GM23338 (cell line): ENCODE results near the gene FARS2. TPM values are rescaled to one million over a fixed set of nuclear protein-coding genes. Genes with fewer than 3 reads are reported as not detected.

Source experiments
- ATAC-seq: fragments of 200-7000 bp; cut with Tn5 transposase; 3 replicates; pipeline ENCODE4 v1.9.1; 2020
- DNase-seq: peaks from one replicate; pipeline ENCODE4 v3.0.0-alpha.2; 2015; ENCODE audit warnings: low spot score
- H2AFZ ChIP-seq: fragments of 200-600 bp; sonication (generic); 2 replicates; pipeline ENCODE4 v1.8.0; 2016; ENCODE audit warnings: antibody characterized with exemption, mild to moderate bottlenecking, moderate library complexity
- H3F3A ChIP-seq: fragments of 200-600 bp; sonication (generic); replicated peaks from 2 replicates; pipeline ENCODE4 v1.8.0; 2017; ENCODE audit warnings: antibody characterized with exemption, mixed run types, low read depth
- H3K27ac ChIP-seq: fragments of 200-600 bp; sonication (generic); 2 replicates; pipeline ENCODE4 v1.6.1; 2016; ENCODE audit warnings: low read depth
- H3K27me3 ChIP-seq: fragments of 200-600 bp; sonication (generic); 2 replicates; pipeline ENCODE4 v1.8.0; 2016; ENCODE audit warnings: mild to moderate bottlenecking, mixed run types, moderate library complexity; ENCODE audit not compliant: insufficient read depth
- H3K36me3 ChIP-seq: fragments of 200-600 bp; sonication (generic); 2 replicates; pipeline ENCODE4 v1.8.0; 2016; ENCODE audit warnings: mild to moderate bottlenecking; ENCODE audit not compliant: insufficient read depth
- H3K4me1 ChIP-seq: fragments of 200-600 bp; sonication (generic); 2 replicates; pipeline ENCODE4 v1.8.0; 2016; ENCODE audit warnings: mild to moderate bottlenecking, moderate library complexity; ENCODE audit not compliant: insufficient read depth
- H3K4me2 ChIP-seq: fragments of 200-600 bp; sonication (generic); 2 replicates; pipeline ENCODE4 v1.7.1; 2017; ENCODE audit warnings: mixed run types
- H3K4me3 ChIP-seq: fragments of 200-600 bp; sonication (generic); 2 replicates; pipeline ENCODE4 v1.6.1; 2016; ENCODE audit warnings: mixed run types
- H3K79me2 ChIP-seq: fragments of 200-600 bp; sonication (generic); replicated peaks from 2 replicates; pipeline ENCODE4 v1.8.0; 2017; ENCODE audit warnings: mild to moderate bottlenecking; ENCODE audit not compliant: insufficient read depth
- H3K9me2 ChIP-seq: fragments of 200-600 bp; sonication (generic); 2 replicates; pipeline ENCODE4 v1.8.0; 2017; ENCODE audit not compliant: insufficient read depth
- H4K20me1 ChIP-seq: fragments of 200-600 bp; sonication (generic); replicated peaks from 2 replicates; pipeline ENCODE4 v1.8.0; 2017; ENCODE audit warnings: mild to moderate bottlenecking; ENCODE audit not compliant: insufficient read depth
- H3K27ac Mint-ChIP-seq: 2 replicates; pipeline ENCODE4 v1.8.0; 2020; ENCODE audit warnings: inconsistent platforms, mild to moderate bottlenecking, moderate library complexity, mixed read lengths
- H3K27me3 Mint-ChIP-seq: 3 replicates; pipeline ENCODE4 v1.8.0; 2022; ENCODE audit warnings: low read depth, mild to moderate bottlenecking, moderate library complexity, mixed read lengths, inconsistent platforms; ENCODE audit not compliant: insufficient read depth, poor library complexity
- H3K36me3 Mint-ChIP-seq: 3 replicates; pipeline ENCODE4 v1.8.0; 2021; ENCODE audit warnings: low read depth, mild to moderate bottlenecking, inconsistent platforms, moderate library complexity, mixed read lengths
- H3K4me1 Mint-ChIP-seq: 3 replicates; pipeline ENCODE4 v1.8.0; 2020; ENCODE audit warnings: mild to moderate bottlenecking, inconsistent platforms, mixed read lengths
- H3K4me3 Mint-ChIP-seq: 3 replicates; pipeline ENCODE4 v1.8.0; 2021; ENCODE audit warnings: moderate library complexity, mild to moderate bottlenecking, inconsistent platforms, mixed read lengths
- H3K9me3 Mint-ChIP-seq: 3 replicates; pipeline ENCODE4 v1.8.0; 2020; ENCODE audit warnings: moderate library complexity, mild to moderate bottlenecking, inconsistent platforms, mixed read lengths
- CREB1 ChIP-seq: fragments of 250-450 bp; sonication (Bioruptor Pico); IDR thresholded peaks from 2 replicates; pipeline ENCODE4 v1.5.0; 2020; ENCODE audit warnings: low read depth, mild to moderate bottlenecking, moderate library complexity
- EZH2 ChIP-seq: fragments of 200-600 bp; sonication (generic); IDR thresholded peaks from one replicate; pipeline ENCODE4 v1.8.0; 2017; ENCODE audit warnings: antibody characterized with exemption, mild to moderate bottlenecking, low read depth; ENCODE audit not compliant: unreplicated experiment
- EZH2phosphoT487 ChIP-seq: fragments of 200-600 bp; sonication (generic); IDR thresholded peaks from one replicate; pipeline ENCODE4 v1.8.1; 2018; ENCODE audit warnings: antibody characterized with exemption; ENCODE audit not compliant: unreplicated experiment
- JUNB ChIP-seq: IDR thresholded peaks from one replicate; pipeline ENCODE4 v1.6.1; 2016; ENCODE audit warnings: antibody characterized with exemption; ENCODE audit not compliant: unreplicated experiment
- NANOG ChIP-seq: IDR thresholded peaks from 2 replicates; pipeline ENCODE4 v1.6.1; 2016; ENCODE audit warnings: antibody characterized with exemption, borderline replicate concordance
- REST ChIP-seq: IDR thresholded peaks from one replicate; pipeline ENCODE4 v1.6.1; 2018; ENCODE audit warnings: antibody characterized with exemption; ENCODE audit not compliant: unreplicated experiment
- STAT1 ChIP-seq: IDR thresholded peaks from one replicate; pipeline ENCODE4 v1.6.1; 2016; ENCODE audit warnings: antibody characterized with exemption; ENCODE audit not compliant: unreplicated experiment
- ZNF114 ChIP-seq: fragments of 250-450 bp; sonication (Bioruptor Pico); IDR thresholded peaks from 2 replicates; pipeline ENCODE4 v1.5.0; 2020; ENCODE audit warnings: mild to moderate bottlenecking, moderate library complexity
- ZNF331 ChIP-seq: fragments of 250-450 bp; sonication (Bioruptor Pico); IDR thresholded peaks from 2 replicates; pipeline ENCODE4 v1.5.0; 2020; ENCODE audit warnings: low read depth, mild to moderate bottlenecking, moderate library complexity
- polyA plus RNA-seq: library from polyadenylated mRNA; unstranded; fragments of >200 nt; fragmentation: Nextera tagmentation; extraction: Ambion mirVana; gene quantifications from 2 replicates; pipeline ENCODE4 v1.2.1, GENCODE V29; 2016
- total RNA-seq: library from RNA; depleted of rRNA; stranded (reverse); fragments of >200 nt; shearing (Covaris generic); gene quantifications from 2 replicates; pipeline ENCODE4 v1.2.3, GENCODE V29; 2014
- TF ChIP-seq, protein P1 (sequence below): fragments of 250-450 bp; sonication (Bioruptor Pico); IDR thresholded peaks from 2 replicates; pipeline ENCODE4 v1.5.0; 2020; ENCODE audit warnings: mild to moderate bottlenecking, moderate library complexity

Gene FARS2
- total and polyA plus RNA-seq, 2 experiments from 2014 or later, result 7.6 to 19.0 TPM

GRCh38 chr6:5507131-5507681 is 245.9 kb downstream of the FARS2 start:
- no peak for ATAC-seq

More at GRCh38 chr6:5507131-5507681, 245.9 kb downstream of the FARS2 start:
- Histone ChIP-seq H3K27me3 (no peaks in the 10 kb centered on the region), H3K79me2 (no peaks in the 10 kb centered on the region), H3K36me3 (no peaks in the 10 kb centered on the region), H3K4me2 (no peak overlapping the region), H3F3A (no peaks in the 10 kb centered on the region), H4K20me1 (no peaks in the 10 kb centered on the region), H2AFZ (no peak overlapping the region), H3K4me1 (no peaks in the 10 kb centered on the region), H3K9me2 (no peaks in the 10 kb centered on the region), H3K4me3 (no peak overlapping the region), H3K27ac (no peak overlapping the region)
- Mint-ChIP-seq H3K4me1 (peaks cover 46% of the 10 kb centered on the region), H3K27ac (no peak overlapping the region), H3K4me3 (no peak overlapping the region), H3K36me3 (no peaks in the 10 kb centered on the region), H3K27me3 (no peaks in the 10 kb centered on the region), H3K9me3 (no peaks in the 10 kb centered on the region; the same call in 2 of the 3 replicates)
- TF ChIP-seq ZNF114 (CRISPR knock-in tag) (no peak), REST (no peak), NANOG (no peak), ZNF331 (no peak), CREB1 (no peak), STAT1 (no peak), EZH2 (no peak), JUNB (no peak), EZH2phosphoT487 (no peak)
- TF ChIP-seq, protein P1, sequence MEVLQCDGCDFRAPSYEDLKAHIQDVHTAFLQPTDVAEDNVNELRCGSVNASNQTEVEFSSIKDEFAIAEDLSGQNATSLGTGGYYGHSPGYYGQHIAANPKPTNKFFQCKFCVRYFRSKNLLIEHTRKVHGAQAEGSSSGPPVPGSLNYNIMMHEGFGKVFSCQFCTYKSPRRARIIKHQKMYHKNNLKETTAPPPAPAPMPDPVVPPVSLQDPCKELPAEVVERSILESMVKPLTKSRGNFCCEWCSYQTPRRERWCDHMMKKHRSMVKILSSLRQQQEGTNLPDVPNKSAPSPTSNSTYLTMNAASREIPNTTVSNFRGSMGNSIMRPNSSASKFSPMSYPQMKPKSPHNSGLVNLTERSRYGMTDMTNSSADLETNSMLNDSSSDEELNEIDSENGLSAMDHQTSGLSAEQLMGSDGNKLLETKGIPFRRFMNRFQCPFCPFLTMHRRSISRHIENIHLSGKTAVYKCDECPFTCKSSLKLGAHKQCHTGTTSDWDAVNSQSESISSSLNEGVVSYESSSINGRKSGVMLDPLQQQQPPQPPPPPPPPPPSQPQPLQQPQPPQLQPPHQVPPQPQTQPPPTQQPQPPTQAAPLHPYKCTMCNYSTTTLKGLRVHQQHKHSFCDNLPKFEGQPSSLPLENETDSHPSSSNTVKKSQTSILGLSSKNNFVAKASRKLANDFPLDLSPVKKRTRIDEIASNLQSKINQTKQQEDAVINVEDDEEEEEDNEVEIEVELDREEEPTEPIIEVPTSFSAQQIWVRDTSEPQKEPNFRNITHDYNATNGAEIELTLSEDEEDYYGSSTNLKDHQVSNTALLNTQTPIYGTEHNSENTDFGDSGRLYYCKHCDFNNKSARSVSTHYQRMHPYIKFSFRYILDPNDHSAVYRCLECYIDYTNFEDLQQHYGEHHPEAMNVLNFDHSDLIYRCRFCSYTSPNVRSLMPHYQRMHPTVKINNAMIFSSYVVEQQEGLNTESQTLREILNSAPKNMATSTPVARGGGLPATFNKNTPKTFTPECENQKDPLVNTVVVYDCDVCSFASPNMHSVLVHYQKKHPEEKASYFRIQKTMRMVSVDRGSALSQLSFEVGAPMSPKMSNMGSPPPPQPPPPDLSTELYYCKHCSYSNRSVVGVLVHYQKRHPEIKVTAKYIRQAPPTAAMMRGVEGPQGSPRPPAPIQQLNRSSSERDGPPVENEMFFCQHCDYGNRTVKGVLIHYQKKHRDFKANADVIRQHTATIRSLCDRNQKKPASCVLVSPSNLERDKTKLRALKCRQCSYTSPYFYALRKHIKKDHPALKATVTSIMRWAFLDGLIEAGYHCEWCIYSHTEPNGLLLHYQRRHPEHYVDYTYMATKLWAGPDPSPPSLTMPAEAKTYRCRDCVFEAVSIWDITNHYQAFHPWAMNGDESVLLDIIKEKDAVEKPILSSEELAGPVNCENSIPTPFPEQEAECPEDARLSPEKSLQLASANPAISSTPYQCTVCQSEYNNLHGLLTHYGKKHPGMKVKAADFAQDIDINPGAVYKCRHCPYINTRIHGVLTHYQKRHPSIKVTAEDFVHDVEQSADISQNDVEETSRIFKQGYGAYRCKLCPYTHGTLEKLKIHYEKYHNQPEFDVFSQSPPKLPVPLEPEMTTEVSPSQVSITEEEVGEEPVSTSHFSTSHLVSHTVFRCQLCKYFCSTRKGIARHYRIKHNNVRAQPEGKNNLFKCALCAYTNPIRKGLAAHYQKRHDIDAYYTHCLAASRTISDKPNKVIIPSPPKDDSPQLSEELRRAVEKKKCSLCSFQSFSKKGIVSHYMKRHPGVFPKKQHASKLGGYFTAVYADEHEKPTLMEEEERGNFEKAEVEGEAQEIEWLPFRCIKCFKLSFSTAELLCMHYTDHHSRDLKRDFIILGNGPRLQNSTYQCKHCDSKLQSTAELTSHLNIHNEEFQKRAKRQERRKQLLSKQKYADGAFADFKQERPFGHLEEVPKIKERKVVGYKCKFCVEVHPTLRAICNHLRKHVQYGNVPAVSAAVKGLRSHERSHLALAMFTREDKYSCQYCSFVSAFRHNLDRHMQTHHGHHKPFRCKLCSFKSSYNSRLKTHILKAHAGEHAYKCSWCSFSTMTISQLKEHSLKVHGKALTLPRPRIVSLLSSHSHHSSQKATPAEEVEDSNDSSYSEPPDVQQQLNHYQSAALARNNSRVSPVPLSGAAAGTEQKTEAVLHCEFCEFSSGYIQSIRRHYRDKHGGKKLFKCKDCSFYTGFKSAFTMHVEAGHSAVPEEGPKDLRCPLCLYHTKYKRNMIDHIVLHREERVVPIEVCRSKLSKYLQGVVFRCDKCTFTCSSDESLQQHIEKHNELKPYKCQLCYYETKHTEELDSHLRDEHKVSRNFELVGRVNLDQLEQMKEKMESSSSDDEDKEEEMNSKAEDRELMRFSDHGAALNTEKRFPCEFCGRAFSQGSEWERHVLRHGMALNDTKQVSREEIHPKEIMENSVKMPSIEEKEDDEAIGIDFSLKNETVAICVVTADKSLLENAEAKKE (CRISPR knock-in tag), result no peak
- no peak for DNase-seq
